ENCODE results near the gene DMBX1. TPM values are rescaled to one million over a fixed set of nuclear protein-coding genes. Genes with fewer than 3 reads are reported as not detected.

Gene DMBX1
- polyA plus RNA-seq, 1 donor from 2014 or later: 0.28 TPM

DNA sequence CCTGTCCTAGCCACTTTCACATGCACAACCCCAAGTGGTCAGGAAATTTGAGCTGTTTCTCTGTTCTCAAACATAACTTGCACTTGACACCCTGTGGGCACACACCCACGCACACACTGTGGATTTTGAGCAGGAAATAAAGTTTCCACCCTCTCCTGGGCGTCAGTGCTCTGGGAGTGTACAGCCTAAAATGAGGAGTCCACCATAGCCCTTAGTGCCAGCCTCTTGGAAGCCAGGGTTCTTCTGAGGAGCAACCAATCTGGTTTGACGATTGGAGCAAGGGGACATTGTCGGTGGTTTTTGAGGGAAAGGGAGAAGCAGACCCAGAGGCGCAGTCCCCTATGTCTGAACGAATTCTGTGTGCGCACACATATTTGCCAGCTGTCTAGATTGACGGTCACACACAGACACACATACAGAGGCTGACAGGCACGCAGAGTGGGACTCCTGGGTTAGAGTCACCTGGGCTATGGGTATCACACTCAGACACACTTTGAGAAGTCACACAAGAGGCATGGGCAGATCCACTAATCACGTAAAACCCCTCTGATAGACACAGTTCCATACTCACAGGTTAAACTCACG lies 2.7 kb downstream of the DMBX1 start:
- H3K4me3 ChIP-seq (ENCODE audit: low read length): no peak overlapping the region
- H2AFZ ChIP-seq (ENCODE audit: low read depth, low read length): no peak overlapping the region
- H3K79me2 ChIP-seq (replicated peaks; ENCODE audit: insufficient read depth, low read length): no peaks in the 10 kb centered on the region
- no peaks in the 10 kb centered on the region for H3K9me2 ChIP-seq (ENCODE audit: insufficient read depth, low read length)
- H3K27me3 ChIP-seq (ENCODE audit: insufficient read depth, low read depth, low read length): peaks cover 94% of the 10 kb centered on the region
- no peak overlapping the region for H3K4me2 ChIP-seq (ENCODE audit: low read length)
- no peak overlapping the region for H3K9ac ChIP-seq (ENCODE audit: low read length)
- H3K27ac ChIP-seq (ENCODE audit: low read length): no peak overlapping the region
- H3K36me3 ChIP-seq (ENCODE audit: insufficient read depth, low read length): no peaks in the 10 kb centered on the region
- no peaks in the 10 kb centered on the region for H4K20me1 ChIP-seq (ENCODE audit: insufficient read depth)
- no peaks in the 10 kb centered on the region for H3F3A ChIP-seq (ENCODE audit: insufficient read depth, low read length, poor library complexity, severe bottlenecking)
- TF ChIP-seq, protein P1, sequence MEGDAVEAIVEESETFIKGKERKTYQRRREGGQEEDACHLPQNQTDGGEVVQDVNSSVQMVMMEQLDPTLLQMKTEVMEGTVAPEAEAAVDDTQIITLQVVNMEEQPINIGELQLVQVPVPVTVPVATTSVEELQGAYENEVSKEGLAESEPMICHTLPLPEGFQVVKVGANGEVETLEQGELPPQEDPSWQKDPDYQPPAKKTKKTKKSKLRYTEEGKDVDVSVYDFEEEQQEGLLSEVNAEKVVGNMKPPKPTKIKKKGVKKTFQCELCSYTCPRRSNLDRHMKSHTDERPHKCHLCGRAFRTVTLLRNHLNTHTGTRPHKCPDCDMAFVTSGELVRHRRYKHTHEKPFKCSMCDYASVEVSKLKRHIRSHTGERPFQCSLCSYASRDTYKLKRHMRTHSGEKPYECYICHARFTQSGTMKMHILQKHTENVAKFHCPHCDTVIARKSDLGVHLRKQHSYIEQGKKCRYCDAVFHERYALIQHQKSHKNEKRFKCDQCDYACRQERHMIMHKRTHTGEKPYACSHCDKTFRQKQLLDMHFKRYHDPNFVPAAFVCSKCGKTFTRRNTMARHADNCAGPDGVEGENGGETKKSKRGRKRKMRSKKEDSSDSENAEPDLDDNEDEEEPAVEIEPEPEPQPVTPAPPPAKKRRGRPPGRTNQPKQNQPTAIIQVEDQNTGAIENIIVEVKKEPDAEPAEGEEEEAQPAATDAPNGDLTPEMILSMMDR (IDR thresholded peaks at IDR 0.05; ENCODE audit: poor library complexity, severe bottlenecking): no peak
- no peak for TF ChIP-seq POLR2AphosphoS5 (IDR thresholded peaks at IDR 0.05)
- no peak for TF ChIP-seq MXI1 (conservative IDR thresholded peaks at IDR 0.05; ENCODE audit: poor library complexity, severe bottlenecking)
- no peak for TF ChIP-seq RAD21 (conservative IDR thresholded peaks at IDR 0.05)
- no peak for TF ChIP-seq EZH2 (IDR thresholded peaks at IDR 0.05; ENCODE audit: borderline replicate concordance, insufficient read depth, low read length, poor library complexity, severe bottlenecking)
- TF ChIP-seq EP300 (conservative IDR thresholded peaks at IDR 0.05; ENCODE audit: poor library complexity, severe bottlenecking): no peak
- no peak for TF ChIP-seq SMC3 (conservative IDR thresholded peaks at IDR 0.05; ENCODE audit: poor library complexity)
- TF ChIP-seq, protein P2, sequence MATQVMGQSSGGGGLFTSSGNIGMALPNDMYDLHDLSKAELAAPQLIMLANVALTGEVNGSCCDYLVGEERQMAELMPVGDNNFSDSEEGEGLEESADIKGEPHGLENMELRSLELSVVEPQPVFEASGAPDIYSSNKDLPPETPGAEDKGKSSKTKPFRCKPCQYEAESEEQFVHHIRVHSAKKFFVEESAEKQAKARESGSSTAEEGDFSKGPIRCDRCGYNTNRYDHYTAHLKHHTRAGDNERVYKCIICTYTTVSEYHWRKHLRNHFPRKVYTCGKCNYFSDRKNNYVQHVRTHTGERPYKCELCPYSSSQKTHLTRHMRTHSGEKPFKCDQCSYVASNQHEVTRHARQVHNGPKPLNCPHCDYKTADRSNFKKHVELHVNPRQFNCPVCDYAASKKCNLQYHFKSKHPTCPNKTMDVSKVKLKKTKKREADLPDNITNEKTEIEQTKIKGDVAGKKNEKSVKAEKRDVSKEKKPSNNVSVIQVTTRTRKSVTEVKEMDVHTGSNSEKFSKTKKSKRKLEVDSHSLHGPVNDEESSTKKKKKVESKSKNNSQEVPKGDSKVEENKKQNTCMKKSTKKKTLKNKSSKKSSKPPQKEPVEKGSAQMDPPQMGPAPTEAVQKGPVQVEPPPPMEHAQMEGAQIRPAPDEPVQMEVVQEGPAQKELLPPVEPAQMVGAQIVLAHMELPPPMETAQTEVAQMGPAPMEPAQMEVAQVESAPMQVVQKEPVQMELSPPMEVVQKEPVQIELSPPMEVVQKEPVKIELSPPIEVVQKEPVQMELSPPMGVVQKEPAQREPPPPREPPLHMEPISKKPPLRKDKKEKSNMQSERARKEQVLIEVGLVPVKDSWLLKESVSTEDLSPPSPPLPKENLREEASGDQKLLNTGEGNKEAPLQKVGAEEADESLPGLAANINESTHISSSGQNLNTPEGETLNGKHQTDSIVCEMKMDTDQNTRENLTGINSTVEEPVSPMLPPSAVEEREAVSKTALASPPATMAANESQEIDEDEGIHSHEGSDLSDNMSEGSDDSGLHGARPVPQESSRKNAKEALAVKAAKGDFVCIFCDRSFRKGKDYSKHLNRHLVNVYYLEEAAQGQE (IDR thresholded peaks at IDR 0.05; ENCODE audit: borderline replicate concordance): no peak
- TF ChIP-seq TAF1 (IDR thresholded peaks at IDR 0.05; ENCODE audit: low read depth): no peak
- H3K9me3 ChIP-seq (ENCODE audit: low read length): no peaks in the 10 kb centered on the region

DNA sequence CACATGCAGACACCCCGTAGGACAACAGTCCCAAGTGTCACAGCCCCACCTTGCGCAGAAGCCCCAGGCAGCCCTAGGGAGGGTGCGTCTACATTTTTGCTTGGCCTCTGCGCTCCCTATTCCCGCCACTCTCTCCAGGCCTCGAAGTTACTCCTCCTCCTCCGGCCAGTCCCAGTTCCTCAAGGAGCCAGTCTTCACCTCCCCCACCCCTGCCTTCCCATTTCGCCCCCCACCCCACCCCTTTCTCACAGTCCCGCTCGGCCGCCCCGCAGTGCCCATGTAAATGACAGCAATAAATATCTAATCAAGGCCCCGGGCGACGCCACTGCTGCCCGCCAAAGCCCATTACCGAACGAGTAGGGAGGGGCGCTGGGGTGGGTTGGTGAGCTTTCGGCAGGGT lies 3.2 kb downstream of the DMBX1 start:
- Histone ChIP-seq H3K4me3 (ENCODE audit: low read length) (no peak overlapping the region), H3K9me2 (ENCODE audit: insufficient read depth, low read length) (no peaks in the 10 kb centered on the region), H2AFZ (ENCODE audit: low read depth, low read length) (no peak overlapping the region), H4K20me1 (ENCODE audit: insufficient read depth) (no peaks in the 10 kb centered on the region), H3K27ac (ENCODE audit: low read length) (no peak overlapping the region), H3F3A (ENCODE audit: insufficient read depth, low read length, poor library complexity, severe bottlenecking) (no peaks in the 10 kb centered on the region), H3K27me3 (ENCODE audit: insufficient read depth, low read depth, low read length) (peaks cover 89% of the 10 kb centered on the region), H3K9me3 (ENCODE audit: low read length) (no peaks in the 10 kb centered on the region), H3K79me2 (replicated peaks; ENCODE audit: insufficient read depth, low read length) (no peaks in the 10 kb centered on the region), H3K36me3 (ENCODE audit: insufficient read depth, low read length) (no peaks in the 10 kb centered on the region), H3K9ac (ENCODE audit: low read length) (no peak overlapping the region), H3K4me2 (ENCODE audit: low read length) (no peak overlapping the region)
- TF ChIP-seq POLR2AphosphoS5 (IDR thresholded peaks at IDR 0.05) (no peak), SMC3 (conservative IDR thresholded peaks at IDR 0.05; ENCODE audit: poor library complexity) (no peak), TAF1 (IDR thresholded peaks at IDR 0.05; ENCODE audit: low read depth) (no peak)
- TF ChIP-seq, protein P1 (IDR thresholded peaks at IDR 0.05; ENCODE audit: poor library complexity, severe bottlenecking): no peak

Data from neural cell (in vitro differentiated cells).